Panc1 (cell line): ENCODE data around the gene RASSF9. TPM values are rescaled to one million over a fixed set of nuclear protein-coding genes. Genes with fewer than 3 reads are reported as not detected.

Source experiments
- ATAC-seq: fragments of 200-7000 bp; cut with Tn5 transposase; 2 replicates; pipeline ENCODE4 v1.9.1; 2020; ENCODE audit warnings: mild to moderate bottlenecking, moderate library complexity
- BruUV-seq: library from RNA; stranded (reverse); fragments of 400-500 nt; replicated peaks from 2 replicates; lab custom pipeline; 2021; lab: Mats Ljungman, UMichigan
- CTCF ChIA-PET: fragments of 300-600 bp; sonication (Branson Sonifier 250); formaldehyde crosslinking; loops from one replicate; lab custom pipeline; 2022; ENCODE audit warnings: antibody characterized with exemption; lab: Charles Lee
- POLR2A ChIA-PET: fragments of 300-600 bp; sonication (Branson Sonifier 250); formaldehyde crosslinking; loops from one replicate; lab custom pipeline; 2022; ENCODE audit warnings: antibody characterized with exemption; lab: Charles Lee
- DNase-seq: peaks from one replicate; pipeline ENCODE4 v3.0.0-alpha.2; 2010; ENCODE audit warnings: low read depth, low spot score
- H3K27ac ChIP-seq: 2 replicates; pipeline ENCODE4 v1.5.1; 2011; ENCODE audit warnings: mild to moderate bottlenecking, low read length, inconsistent platforms
- H3K27me3 ChIP-seq: fragments of 200-500 bp; sonication (Bioruptor generic); 2 replicates; pipeline ENCODE4 v1.6.0; 2014; ENCODE audit warnings: low read length, inconsistent platforms; ENCODE audit not compliant: control insufficient read depth, insufficient read depth
- H3K36me3 ChIP-seq: fragments of 200-500 bp; sonication (Bioruptor generic); 2 replicates; pipeline ENCODE4 v1.5.1; 2014; ENCODE audit warnings: inconsistent platforms, mild to moderate bottlenecking, low read length, moderate library complexity; ENCODE audit not compliant: control insufficient read depth, insufficient read depth
- H3K4me1 ChIP-seq: 2 replicates; pipeline ENCODE4 v1.5.1; 2011; ENCODE audit warnings: inconsistent platforms, mild to moderate bottlenecking, low read length, moderate library complexity; ENCODE audit not compliant: control insufficient read depth, insufficient read depth
- H3K4me3 ChIP-seq, 2 experiments: 2 replicates each; pipeline ENCODE4 v1.5.1; 2011 to 2012; ENCODE audit warnings: low read depth in 2 of 2, low read length in 2 of 2, mild to moderate bottlenecking in 2 of 2, inconsistent platforms in 1 of 2, moderate library complexity in 1 of 2
- H3K9me3 ChIP-seq: fragments of 200-500 bp; sonication (Bioruptor generic); 2 replicates; pipeline ENCODE4 v1.5.1; 2014; ENCODE audit warnings: low read depth, mild to moderate bottlenecking, inconsistent platforms, low read length, moderate library complexity; ENCODE audit not compliant: control insufficient read depth, insufficient read depth
- CTCF ChIP-seq: fragments of 450-650 bp; IDR thresholded peaks from 2 replicates; pipeline ENCODE4 v1.5.1; 2017; ENCODE audit warnings: mild to moderate bottlenecking
- POLR2AphosphoS5 ChIP-seq: IDR thresholded peaks from 2 replicates; pipeline ENCODE4 v1.6.1; 2012; ENCODE audit warnings: mild to moderate bottlenecking, low read depth, low read length, moderate library complexity
- REST ChIP-seq, 2 experiments: IDR thresholded peaks; 2 replicates each; pipeline ENCODE4 v1.6.1; 2011 to 2012; ENCODE audit warnings: low read depth in 2 of 2, control low read depth in 1 of 2, low read length in 1 of 2, mild to moderate bottlenecking in 1 of 2, moderate library complexity in 1 of 2; ENCODE audit not compliant: insufficient read depth in 1 of 2
- SIN3A ChIP-seq: IDR thresholded peaks from 2 replicates; pipeline ENCODE4 v1.6.1; 2012; ENCODE audit warnings: low read depth, mild to moderate bottlenecking, low read length, moderate library complexity, borderline replicate concordance; ENCODE audit not compliant: insufficient read depth
- TCF7L2 ChIP-seq: IDR thresholded peaks from 2 replicates; pipeline ENCODE4 v1.6.1; 2011; ENCODE audit warnings: mild to moderate bottlenecking, low read depth, low read length, inconsistent platforms
- in situ Hi-C: cut with HindIII; loops from 2 replicates; pipeline ENCODE4 v1.10.0; 2016; ENCODE audit warnings: low sequenced_read_pairs, low pct_unique_long_range_greater_than_20kb
- intact Hi-C: fragments of 100-400 bp; cut with micrococcal nuclease; formaldehyde crosslinking; loops from one replicate; pipeline ENCODE4 v1.10.0; 2022; ENCODE audit not compliant: unreplicated experiment
- total RNA-seq: library from RNA; stranded (reverse); gene quantifications from one replicate; pipeline ENCODE4 v1.2.1, GENCODE V29; 2021; ENCODE audit not compliant: unreplicated experiment

RASSF9 gene
- total RNA-seq, 1 experiment from 2014 or later, result 0.33 TPM

DNA sequence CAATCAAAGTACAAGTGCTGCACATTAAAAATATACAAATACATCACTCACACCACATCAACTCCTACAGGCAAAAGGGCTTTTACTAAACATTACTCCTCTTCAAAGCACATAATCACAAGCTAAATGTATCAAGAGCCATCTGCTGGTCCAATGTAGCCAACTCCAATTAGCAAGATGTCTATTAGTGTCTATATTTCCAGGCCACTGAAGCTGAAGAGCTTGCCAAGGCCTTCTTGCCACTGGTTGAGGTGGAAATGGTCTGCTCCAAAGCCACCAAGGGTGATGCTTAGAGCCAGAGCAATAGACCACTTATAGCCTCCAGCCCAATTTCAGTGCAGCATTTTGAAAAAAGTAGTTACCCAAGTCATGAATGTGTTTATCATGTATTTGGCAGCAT is 54.4 kb downstream of the RASSF9 start:
- ChIA-PET POLR2A (no interaction called here), CTCF (no interaction called here)
- Histone ChIP-seq H3K4me3 (no peak overlapping the region), H3K36me3 (no peaks in the 10 kb centered on the region), H3K27me3 (no peaks in the 10 kb centered on the region), H3K27ac (no peak overlapping the region), H3K9me3 (no peaks in the 10 kb centered on the region), H3K4me1 (no peaks in the 10 kb centered on the region)
- in situ Hi-C loops, result no loop called here
- intact Hi-C loops, result no loop called here
- TF ChIP-seq SIN3A (no peak), CTCF (no peak), POLR2AphosphoS5 (no peak), TCF7L2 (no peak), REST (IDR thresholded peaks at IDR 0.05; ENCODE audit: insufficient read depth in 1 of 2, low read depth in 2 of 2, low read length in 1 of 2) (no peak)
- ATAC-seq, result no peak
- no peak for DNase-seq
- no TSS peak for BruUV-seq

DNA sequence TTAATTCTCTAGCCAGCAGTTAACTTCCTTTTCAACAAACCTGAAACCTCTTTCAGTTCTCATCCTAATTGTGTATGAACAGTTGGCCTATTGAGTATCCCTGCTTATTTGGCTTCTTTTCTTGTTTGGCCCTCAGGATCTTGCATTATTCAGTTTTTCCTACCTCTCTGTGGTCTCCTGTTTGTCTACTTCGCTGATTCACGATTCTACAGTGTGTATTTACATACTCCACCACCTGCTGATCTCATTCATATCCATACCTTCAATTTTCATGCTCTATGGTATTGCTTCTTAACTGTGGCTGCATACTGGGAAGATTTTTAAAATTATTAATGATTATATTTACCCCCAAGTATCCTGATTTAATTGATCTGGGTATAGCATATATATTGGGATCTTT is 56.4 kb downstream of the RASSF9 start:
- no peak overlapping the region for H3K4me3 ChIP-seq
- H3K27me3 ChIP-seq, result no peaks in the 10 kb centered on the region
- POLR2A ChIA-PET, result no interaction called here
- DNase-seq (no peak), ATAC-seq (no peak)
- no peak overlapping the region for H3K27ac ChIP-seq
- CTCF ChIA-PET, result no interaction called here
- no peaks in the 10 kb centered on the region for H3K9me3 ChIP-seq
- intact Hi-C loops, result no loop called here
- no peaks in the 10 kb centered on the region for H3K4me1 ChIP-seq
- BruUV-seq, result no TSS peak
- TF ChIP-seq TCF7L2, result no peak
- no peak for TF ChIP-seq SIN3A
- TF ChIP-seq REST (IDR thresholded peaks at IDR 0.05; ENCODE audit: insufficient read depth in 1 of 2, low read depth in 2 of 2, low read length in 1 of 2), result no peak
- TF ChIP-seq POLR2AphosphoS5, result no peak
- no peak for TF ChIP-seq CTCF
- H3K36me3 ChIP-seq, result no peaks in the 10 kb centered on the region
- in situ Hi-C loops, result no loop called here
